ENCODE data around the gene ZNF577.
"Not testable (repeated sequence)": the region's sequence is repeated elsewhere in the genome, so short reads cannot be mapped to it uniquely, and the experiment has no call there.

ZNF577 gene

GRCh38 chr19:51887522-51888498, at the start of gene ZNF577:
TSS of gene ZNF577 (minus strand) at chr19:51887951. CDS start at chr19:51880382, 7,569 bp downstream.
- peak; percentile 31 for DNase-seq

- DNase-seq, result no peak
Measured at GRCh38 chr19:51931921-51932320, 44.2 kb upstream of the ZNF577 start.

GRCh38 chr19:51927859-51928258, 40.1 kb upstream of the ZNF577 start:
- no peak for DNase-seq

GRCh38 chr19:51926784-51927741, 39.3 kb upstream of the ZNF577 start, which contains the start of gene ZNF613:
TSS of gene ZNF613 (plus strand) at chr19:51927472. CDS start at chr19:51936221, 8,749 bp downstream.
- DNase-seq, result peak; percentile 82

GRCh38 chr19:51926426-51926783, 38.7 kb upstream of the ZNF577 start:
- no peak for DNase-seq

- no peak for DNase-seq
Measured at GRCh38 chr19:51921949-51922348, 34.2 kb upstream of the ZNF577 start.

- no peak for DNase-seq
Measured at GRCh38 chr19:51919606-51920005, 31.9 kb upstream of the ZNF577 start.

- no peak for DNase-seq
Measured at GRCh38 chr19:51916167-51916566, 28.4 kb upstream of the ZNF577 start.

- DNase-seq, result no peak
Measured at GRCh38 chr19:51915324-51915867, 27.6 kb upstream of the ZNF577 start.

- DNase-seq, result not testable (repeated sequence)
Measured at GRCh38 chr19:51907981-51908380, 20.2 kb upstream of the ZNF577 start.

- not testable (repeated sequence) for DNase-seq
Measured at GRCh38 chr19:51906108-51906507, 18.4 kb upstream of the ZNF577 start.

- not testable (repeated sequence) for DNase-seq
Measured at GRCh38 chr19:51905639-51906038, 17.9 kb upstream of the ZNF577 start.

GRCh38 chr19:51905206-51905605, 17.5 kb upstream of the ZNF577 start:
- DNase-seq, result no peak

GRCh38 chr19:51904331-51905165, 16.8 kb upstream of the ZNF577 start, which contains the start of gene ZNF649:
TSS of gene ZNF649 (minus strand) at chr19:51905017. CDS start at chr19:51900107, 4,910 bp downstream.
- peak; percentile 78 for DNase-seq

GRCh38 chr19:51903192-51903591, 15.4 kb upstream of the ZNF577 start:
- DNase-seq, result no peak

- no peak for DNase-seq
Measured at GRCh38 chr19:51901860-51902259, 14.1 kb upstream of the ZNF577 start.

GRCh38 chr19:51891193-51891747, 3.5 kb upstream of the ZNF577 start:
- no peak for DNase-seq

GRCh38 chr19:51889934-51890333, 2.2 kb upstream of the ZNF577 start:
- DNase-seq, result no peak

GRCh38 chr19:51884713-51885112, 3.0 kb downstream of the ZNF577 start:
- DNase-seq, result no peak

GRCh38 chr19:51882518-51882917, 5.2 kb downstream of the ZNF577 start:
- DNase-seq, result no peak

GRCh38 chr19:51873097-51873496, 14.7 kb downstream of the ZNF577 start:
- no peak for DNase-seq
